NOMO-1 (cell line): ENCODE data around the gene SLC35D1.
"Not testable (repeated sequence)": the region's sequence is repeated elsewhere in the genome, so short reads cannot be mapped to it uniquely, and the experiment has no call there.

ENCODE experiments used
- DNase-seq, 2 experiments: peaks; one replicate each; lab custom pipeline; 2025; ENCODE audit not compliant: unreplicated experiment in 2 of 2; lab: John Stamatoyannopoulos, UW

Gene SLC35D1

GRCh38 chr1:66993076-66993475 is 60.9 kb downstream of the SLC35D1 start:
- DNase-seq = no peak

GRCh38 chr1:66985835-66986234 is 68.1 kb downstream of the SLC35D1 start:
- no peak for DNase-seq

GRCh38 chr1:66984491-66984890 is 69.5 kb downstream of the SLC35D1 start:
- DNase-seq = no peak

- DNase-seq = no peak
Observed at GRCh38 chr1:66982561-66983260, 71.2 kb downstream of the SLC35D1 start.

GRCh38 chr1:66981679-66982078 is 72.3 kb downstream of the SLC35D1 start:
- DNase-seq = no peak

GRCh38 chr1:66980745-66981367 is 73.1 kb downstream of the SLC35D1 start:
- DNase-seq = no peak

- not testable (repeated sequence) for DNase-seq
Observed at GRCh38 chr1:66979621-66980020, 74.3 kb downstream of the SLC35D1 start.

GRCh38 chr1:66978201-66978600 is 75.7 kb downstream of the SLC35D1 start:
- DNase-seq = no peak

GRCh38 chr1:66968574-66968973 is 85.4 kb downstream of the SLC35D1 start:
- no peak for DNase-seq

- DNase-seq = not testable (repeated sequence)
Observed at GRCh38 chr1:66966188-66966873, 87.6 kb downstream of the SLC35D1 start.

- no peak for DNase-seq
Observed at GRCh38 chr1:66957938-66958337, 96.0 kb downstream of the SLC35D1 start.

GRCh38 chr1:66954208-66954607 is 99.7 kb downstream of the SLC35D1 start:
- DNase-seq = no peak

- DNase-seq = no peak
Observed at GRCh38 chr1:66951513-66951912, 102.4 kb downstream of the SLC35D1 start.
